Epithelial cell of proximal tubule (primary cell): ENCODE measurements around the gene VKORC1L1. TPM values are rescaled to one million over a fixed set of nuclear protein-coding genes. Genes with fewer than 3 reads are reported as not detected.
"Not testable (repeated sequence)": the region's sequence is repeated elsewhere in the genome, so short reads cannot be mapped to it uniquely, and the experiment has no call there.

ENCODE experiments used
- DNase-seq: peaks from one replicate; pipeline ENCODE4 v3.0.0-alpha.2; 2011; ENCODE audit warnings: low read depth
- H3K4me3 ChIP-seq: 2 replicates; pipeline ENCODE4 v1.5.1; 2011; ENCODE audit warnings: low read depth, mild to moderate bottlenecking, low read length
- total RNA-seq: library from RNA; depleted of rRNA; stranded (reverse); fragments of >200 nt; gene quantifications from 2 replicates; pipeline ENCODE4 v1.2.3, GENCODE V29; 2015
- TF ChIP-seq, protein P1 (sequence below): conservative IDR thresholded peaks from 2 replicates; pipeline ENCODE4 v1.5.1; 2012; ENCODE audit warnings: low read depth, mild to moderate bottlenecking, low read length

Gene VKORC1L1
- 13.8 and 17.1 TPM in 2 replicates for total RNA-seq

DNA sequence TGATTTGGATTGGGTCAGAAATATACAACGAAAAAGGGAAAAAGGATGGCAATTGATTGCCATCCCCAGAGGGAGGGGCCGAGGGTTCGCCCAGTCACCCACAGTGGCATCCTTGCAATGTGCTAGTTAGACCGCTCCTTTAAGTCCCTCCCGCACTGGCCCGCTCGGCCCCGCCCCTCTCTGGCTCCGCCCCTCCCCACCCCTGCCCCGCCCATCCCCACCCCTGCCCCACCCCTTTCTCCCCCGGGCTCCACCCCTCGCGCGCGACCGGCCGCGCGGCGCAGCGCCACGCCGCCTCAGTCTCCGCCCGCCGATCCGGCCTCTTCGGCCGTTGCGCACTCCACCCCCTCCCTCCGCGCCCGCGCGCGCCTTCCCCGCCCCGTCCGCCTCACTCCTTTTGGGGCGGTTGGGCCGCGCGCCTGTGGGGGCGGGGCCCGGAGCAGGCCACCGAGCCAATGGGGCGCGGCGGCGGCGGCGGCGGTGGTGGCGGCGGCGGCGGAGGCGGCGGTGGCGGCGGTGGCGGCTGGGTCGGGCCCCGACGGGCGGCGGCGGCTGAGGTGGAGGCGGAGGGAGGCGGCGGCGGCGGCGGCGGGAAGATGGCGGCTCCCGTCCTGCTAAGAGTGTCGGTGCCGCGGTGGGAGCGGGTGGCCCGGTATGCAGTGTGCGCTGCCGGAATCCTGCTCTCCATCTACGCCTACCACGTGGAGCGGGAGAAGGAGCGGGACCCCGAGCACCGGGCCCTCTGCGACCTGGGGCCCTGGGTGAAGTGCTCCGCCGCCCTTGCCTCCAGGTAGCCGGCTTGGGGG lies at the start of gene VKORC1L1:
TSS of gene VKORC1L1 (plus strand) at position 299 of the 806 bp plus-strand sequence. CDS start at position 597, 298 bp downstream.
- TF ChIP-seq, protein P1, sequence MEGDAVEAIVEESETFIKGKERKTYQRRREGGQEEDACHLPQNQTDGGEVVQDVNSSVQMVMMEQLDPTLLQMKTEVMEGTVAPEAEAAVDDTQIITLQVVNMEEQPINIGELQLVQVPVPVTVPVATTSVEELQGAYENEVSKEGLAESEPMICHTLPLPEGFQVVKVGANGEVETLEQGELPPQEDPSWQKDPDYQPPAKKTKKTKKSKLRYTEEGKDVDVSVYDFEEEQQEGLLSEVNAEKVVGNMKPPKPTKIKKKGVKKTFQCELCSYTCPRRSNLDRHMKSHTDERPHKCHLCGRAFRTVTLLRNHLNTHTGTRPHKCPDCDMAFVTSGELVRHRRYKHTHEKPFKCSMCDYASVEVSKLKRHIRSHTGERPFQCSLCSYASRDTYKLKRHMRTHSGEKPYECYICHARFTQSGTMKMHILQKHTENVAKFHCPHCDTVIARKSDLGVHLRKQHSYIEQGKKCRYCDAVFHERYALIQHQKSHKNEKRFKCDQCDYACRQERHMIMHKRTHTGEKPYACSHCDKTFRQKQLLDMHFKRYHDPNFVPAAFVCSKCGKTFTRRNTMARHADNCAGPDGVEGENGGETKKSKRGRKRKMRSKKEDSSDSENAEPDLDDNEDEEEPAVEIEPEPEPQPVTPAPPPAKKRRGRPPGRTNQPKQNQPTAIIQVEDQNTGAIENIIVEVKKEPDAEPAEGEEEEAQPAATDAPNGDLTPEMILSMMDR, result no peak
- peak within 1 kb of the TSS; percentile 72 for H3K4me3 ChIP-seq
- no peak for DNase-seq

DNA sequence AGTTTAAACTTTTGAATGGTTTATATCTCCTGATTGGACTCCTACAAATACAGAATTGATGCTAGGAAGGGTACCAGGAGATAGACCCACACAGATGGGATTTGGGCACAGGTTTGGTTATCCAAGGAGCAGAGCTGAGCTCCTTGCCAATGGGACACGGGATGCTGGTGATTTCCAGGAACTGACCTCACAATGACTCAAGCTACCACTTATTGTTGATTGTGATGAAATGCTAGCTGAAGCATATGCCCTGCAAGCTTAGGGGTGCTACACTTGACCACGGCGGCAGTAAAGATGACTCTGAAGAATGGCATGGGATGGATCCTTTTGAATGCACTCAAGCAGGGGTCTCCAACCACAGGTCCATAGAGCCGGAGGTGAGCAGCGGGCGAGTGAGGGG lies 45.5 kb upstream of the VKORC1L1 start:
- no peak overlapping the region for H3K4me3 ChIP-seq
- DNase-seq, result no peak
- TF ChIP-seq, protein P1, result no peak

DNA sequence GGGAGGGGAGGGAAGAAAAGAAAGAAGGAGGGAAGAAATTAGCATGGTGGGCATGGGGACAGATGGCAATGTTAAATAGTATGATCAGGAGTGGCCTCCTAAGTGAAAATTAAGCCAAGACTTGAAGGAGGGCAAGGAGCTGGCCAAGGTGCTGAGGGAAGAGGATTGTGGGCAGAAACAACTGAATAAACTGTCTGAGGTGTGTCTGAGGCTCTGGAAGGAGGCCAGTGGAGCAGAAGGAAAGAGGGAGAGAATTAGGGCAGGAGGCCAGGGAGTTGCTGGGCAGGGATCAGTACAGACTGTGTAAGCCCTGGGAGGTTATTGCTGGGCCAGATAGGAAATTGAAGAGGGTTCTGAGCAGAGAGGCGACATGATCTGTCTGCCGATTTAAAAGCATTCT lies 40.6 kb upstream of the VKORC1L1 start:
- TF ChIP-seq, protein P1, result no peak
- no peak for DNase-seq
- H3K4me3 ChIP-seq, result no peak overlapping the region

DNA sequence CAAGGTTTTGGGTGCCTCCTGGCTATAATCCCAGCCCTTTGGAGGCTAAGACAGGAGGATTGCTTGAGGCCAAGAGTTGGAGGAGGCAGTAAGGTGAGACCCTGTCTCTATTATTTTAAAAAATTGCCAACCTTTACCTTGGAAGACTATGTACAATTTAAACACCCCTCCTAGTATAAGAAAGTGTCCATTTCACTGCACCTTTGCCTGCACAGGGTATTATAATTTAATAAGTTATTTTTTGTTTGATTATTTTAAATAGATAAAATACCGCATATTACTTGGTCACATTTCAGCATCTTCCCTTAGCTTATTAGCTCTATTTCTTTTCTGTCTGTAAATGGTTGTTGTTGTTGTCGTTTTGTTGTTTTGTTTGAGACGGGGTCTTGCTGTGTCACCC lies 36.2 kb upstream of the VKORC1L1 start:
- not testable (repeated sequence) for H3K4me3 ChIP-seq, DNase-seq

DNA sequence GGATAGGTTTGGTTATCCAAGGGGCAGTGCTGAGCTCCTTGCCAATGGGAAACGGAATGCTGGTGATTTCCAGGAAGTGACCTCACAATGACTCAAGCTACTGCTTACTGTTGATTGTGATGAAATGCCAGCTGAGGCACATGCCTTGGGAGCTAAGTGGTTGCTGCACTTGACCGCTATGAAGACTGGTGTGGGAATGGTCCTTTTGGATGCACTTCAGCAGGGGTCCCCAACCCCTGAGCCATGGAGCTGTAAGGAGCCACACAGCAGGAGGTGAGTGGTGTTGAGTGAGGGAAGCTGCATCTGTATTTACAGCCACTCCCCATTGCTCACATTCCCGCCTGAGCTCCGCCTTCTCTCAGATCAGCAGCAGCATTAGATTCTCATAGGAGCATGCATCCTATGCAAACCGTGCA lies 35.3 kb upstream of the VKORC1L1 start:
- H3K4me3 ChIP-seq, DNase-seq: not testable (repeated sequence)

DNA sequence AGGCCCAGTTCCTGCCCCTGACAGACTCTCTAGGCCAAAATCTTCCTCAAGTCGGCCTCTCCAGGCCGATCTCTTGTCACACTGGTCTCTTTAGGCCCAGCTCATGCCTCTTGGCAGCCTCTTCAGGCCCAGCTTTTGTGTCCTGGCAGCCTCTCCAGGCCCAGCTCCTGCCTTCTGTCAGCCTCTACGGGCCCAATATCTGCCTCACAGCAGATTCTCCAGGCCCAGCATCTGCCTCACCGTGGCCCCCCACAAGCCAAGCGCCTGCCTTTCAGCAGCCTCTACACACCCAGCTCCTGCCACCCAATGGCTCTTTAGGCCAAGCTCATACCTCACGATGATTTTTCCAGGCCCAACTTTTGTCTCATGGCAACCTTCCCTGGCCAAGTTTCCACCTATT lies 33.0 kb upstream of the VKORC1L1 start:
- H3K4me3 ChIP-seq, result no peak overlapping the region
- TF ChIP-seq, protein P1, result no peak
- DNase-seq, result no peak

DNA sequence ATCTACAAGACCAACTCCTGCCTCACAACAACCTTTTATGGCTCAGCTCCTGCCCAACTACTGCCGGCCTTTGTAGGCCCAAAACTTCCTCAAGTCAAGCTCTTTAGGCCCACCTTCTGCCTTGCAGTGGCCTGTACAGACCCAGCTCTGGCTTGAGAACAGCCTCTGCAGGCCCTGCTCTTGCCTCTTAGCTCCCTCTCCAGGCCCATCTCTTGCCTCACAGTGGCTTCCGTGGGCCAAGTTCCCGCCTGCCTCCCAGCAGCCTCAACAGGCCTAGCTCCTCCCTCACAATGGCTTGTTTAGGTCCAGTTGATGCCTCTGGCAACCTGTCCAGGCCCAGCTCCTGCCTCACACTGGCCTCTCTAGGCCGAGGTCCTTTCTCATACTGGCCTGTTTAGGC lies 32.4 kb upstream of the VKORC1L1 start:
- H3K4me3 ChIP-seq, result no peak overlapping the region
- no peak for DNase-seq
- TF ChIP-seq, protein P1, result no peak

DNA sequence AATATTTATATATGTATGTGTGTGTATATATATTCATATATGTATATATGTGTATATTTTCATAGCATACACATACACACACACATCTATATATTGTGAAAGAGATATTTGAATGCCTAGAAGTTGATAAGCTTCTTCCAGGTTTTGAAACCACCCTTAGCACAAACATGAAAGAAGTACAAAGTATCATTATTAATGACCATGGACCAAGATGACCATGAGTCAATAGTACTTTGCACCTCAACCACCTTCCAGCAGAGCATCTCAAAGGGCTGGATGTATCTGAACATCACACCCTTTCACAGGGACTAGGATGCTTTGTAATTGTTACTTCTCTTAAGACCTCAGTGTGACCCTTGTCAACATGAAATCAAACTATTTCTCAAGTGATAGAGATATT lies 29.3 kb upstream of the VKORC1L1 start:
- not testable (repeated sequence) for H3K4me3 ChIP-seq

More for the DNA sequence above, 29.3 kb upstream of the VKORC1L1 start:
- DNase-seq, result not testable (repeated sequence)
